SK-N-SH treated with all-trans-retinoic acid at 6 μM for 48 hours (cell line): ENCODE data around the gene SAXO1.

Experiments
- GLIS3 ChIP-seq: fragments of 250-450 bp; sonication (Bioruptor Pico); IDR thresholded peaks from 2 replicates; pipeline ENCODE4 v1.5.0; 2020; ENCODE audit warnings: mild to moderate bottlenecking, moderate library complexity
- TCF4 ChIP-seq: fragments of 250-450 bp; sonication (Bioruptor Pico); IDR thresholded peaks from 2 replicates; pipeline ENCODE4 v1.8.0; 2021; ENCODE audit warnings: mild to moderate bottlenecking, moderate library complexity, borderline replicate concordance
- ZNF70 ChIP-seq: fragments of 450-650 bp; formaldehyde crosslinking; IDR thresholded peaks from 2 replicates; pipeline ENCODE4 v1.5.0; 2020; ENCODE audit warnings: mild to moderate bottlenecking, moderate library complexity
- ZNF8 ChIP-seq: fragments of 450-650 bp; formaldehyde crosslinking; IDR thresholded peaks from 2 replicates; pipeline ENCODE4 v1.5.0; 2020; ENCODE audit warnings: mild to moderate bottlenecking, moderate library complexity
- TF ChIP-seq, protein P1 (sequence below): fragments of 250-450 bp; sonication (Bioruptor Pico); IDR thresholded peaks from 2 replicates; pipeline ENCODE4 v1.8.0; 2020; ENCODE audit warnings: mild to moderate bottlenecking, moderate library complexity, borderline replicate concordance

DNA sequence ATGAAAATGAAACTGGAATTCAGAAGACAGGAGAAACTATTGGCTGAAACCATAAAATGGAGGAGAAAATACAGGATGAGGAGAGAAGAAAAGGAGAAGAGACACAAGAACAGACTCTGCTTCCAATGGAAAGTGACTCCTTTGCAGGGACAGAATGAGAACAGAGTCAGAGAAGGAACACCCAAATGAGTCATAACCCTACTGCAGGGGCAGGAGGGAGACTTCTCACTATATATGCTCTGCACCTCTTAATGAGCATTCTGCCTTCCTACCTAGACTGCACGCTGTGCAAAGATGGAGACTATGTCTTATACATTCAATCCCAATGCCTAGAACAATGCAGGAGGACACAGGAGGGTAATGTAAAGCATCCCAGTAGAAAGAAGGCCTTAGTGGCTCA lies 2.1 kb downstream of the SAXO1 start:
- no peak for TF ChIP-seq ZNF70 (CRISPR knock-in tag)
- no peak for TF ChIP-seq ZNF8
- no peak for TF ChIP-seq GLIS3 (CRISPR knock-in tag)
- TF ChIP-seq, protein P1, sequence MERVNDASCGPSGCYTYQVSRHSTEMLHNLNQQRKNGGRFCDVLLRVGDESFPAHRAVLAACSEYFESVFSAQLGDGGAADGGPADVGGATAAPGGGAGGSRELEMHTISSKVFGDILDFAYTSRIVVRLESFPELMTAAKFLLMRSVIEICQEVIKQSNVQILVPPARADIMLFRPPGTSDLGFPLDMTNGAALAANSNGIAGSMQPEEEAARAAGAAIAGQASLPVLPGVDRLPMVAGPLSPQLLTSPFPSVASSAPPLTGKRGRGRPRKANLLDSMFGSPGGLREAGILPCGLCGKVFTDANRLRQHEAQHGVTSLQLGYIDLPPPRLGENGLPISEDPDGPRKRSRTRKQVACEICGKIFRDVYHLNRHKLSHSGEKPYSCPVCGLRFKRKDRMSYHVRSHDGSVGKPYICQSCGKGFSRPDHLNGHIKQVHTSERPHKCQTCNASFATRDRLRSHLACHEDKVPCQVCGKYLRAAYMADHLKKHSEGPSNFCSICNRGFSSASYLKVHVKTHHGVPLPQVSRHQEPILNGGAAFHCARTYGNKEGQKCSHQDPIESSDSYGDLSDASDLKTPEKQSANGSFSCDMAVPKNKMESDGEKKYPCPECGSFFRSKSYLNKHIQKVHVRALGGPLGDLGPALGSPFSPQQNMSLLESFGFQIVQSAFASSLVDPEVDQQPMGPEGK (CRISPR knock-in tag), result no peak
- no peak for TF ChIP-seq TCF4 (CRISPR knock-in tag)
